Muscle layer of duodenum (tissue), 2 donors: Measurements from ENCODE around the gene PFDN4.

Experiments
- H3K27ac ChIP-seq: one replicate; pipeline ENCODE4 v1.7.0; 2013; ENCODE audit warnings: mild to moderate bottlenecking, low read length
- H3K27me3 ChIP-seq: one replicate; pipeline ENCODE4 v1.7.0; 2013; ENCODE audit warnings: low read depth, mild to moderate bottlenecking, control low read depth, low read length
- H3K36me3 ChIP-seq, 2 donors: one replicate each; pipeline ENCODE4 v1.7.0; 2013; ENCODE audit warnings: low read length in 2 of 2, control low read depth in 1 of 2, mild to moderate bottlenecking in 1 of 2; ENCODE audit not compliant: insufficient read depth in 2 of 2, control insufficient read depth in 1 of 2
- H3K4me1 ChIP-seq, 2 donors: one replicate each; pipeline ENCODE4 v1.7.0; 2013; ENCODE audit warnings: low read length in 2 of 2, mild to moderate bottlenecking in 2 of 2, control low read depth in 1 of 2, moderate library complexity in 1 of 2; ENCODE audit not compliant: insufficient read depth in 2 of 2, control insufficient read depth in 1 of 2
- H3K4me3 ChIP-seq, 2 donors: one replicate each; pipeline ENCODE4 v1.7.0; 2013; ENCODE audit warnings: low read length in 2 of 2, low read depth in 1 of 2, mild to moderate bottlenecking in 1 of 2
- H3K9me3 ChIP-seq, 2 donors: one replicate each; pipeline ENCODE4 v1.7.0; 2013; ENCODE audit warnings: low read length in 2 of 2, control low read depth in 1 of 2, mild to moderate bottlenecking in 1 of 2; ENCODE audit not compliant: control insufficient read depth in 1 of 2
- donor health status: healthy.

PFDN4 gene

GRCh38 chr20:54166987-54167662, 40.8 kb upstream of the PFDN4 start:
- Histone ChIP-seq H3K36me3 (no peaks in the 10 kb centered on the region), H3K4me1 (no peaks in the 10 kb centered on the region), H3K27ac (no peak overlapping the region), H3K4me3 (no peak overlapping the region), H3K27me3 (peaks cover 14% of the 10 kb centered on the region), H3K9me3 (no peaks in the 10 kb centered on the region)

- Histone ChIP-seq H3K4me1 (peaks cover 0 to 8% of the 10 kb centered on the region in 2 donors), H3K27me3 (peaks cover 25% of the 10 kb centered on the region), H3K4me3 (no peak overlapping the region), H3K36me3 (no peaks in the 10 kb centered on the region), H3K27ac (no peak overlapping the region), H3K9me3 (no peaks in the 10 kb centered on the region)
Observed at GRCh38 chr20:54167909-54168872, 39.7 kb upstream of the PFDN4 start.

- Histone ChIP-seq H3K36me3 (no peaks in the 10 kb centered on the region), H3K27ac (no peak overlapping the region), H3K9me3 (no peaks in the 10 kb centered on the region), H3K4me3 (no peak overlapping the region), H3K4me1 (peaks cover 0 to 18% of the 10 kb centered on the region in 2 donors), H3K27me3 (peaks cover 33% of the 10 kb centered on the region)
Observed at GRCh38 chr20:54168961-54169862, 38.7 kb upstream of the PFDN4 start.

- Histone ChIP-seq H3K27me3 (peaks cover 40% of the 10 kb centered on the region), H3K27ac (no peak overlapping the region), H3K4me1 (peaks cover 3 to 23% of the 10 kb centered on the region in 2 donors), H3K9me3 (no peaks in the 10 kb centered on the region), H3K4me3 (no peak overlapping the region), H3K36me3 (no peaks in the 10 kb centered on the region)
Observed at GRCh38 chr20:54170026-54170471, 37.8 kb upstream of the PFDN4 start.

GRCh38 chr20:54170963-54171362, 36.9 kb upstream of the PFDN4 start:
- Histone ChIP-seq H3K4me1 (peaks cover 3 to 23% of the 10 kb centered on the region in 2 donors), H3K4me3 (no peak overlapping the region), H3K27ac (no peak overlapping the region), H3K27me3 (peaks cover 40% of the 10 kb centered on the region), H3K9me3 (no peaks in the 10 kb centered on the region), H3K36me3 (no peaks in the 10 kb centered on the region)

GRCh38 chr20:54172532-54172855, 35.4 kb upstream of the PFDN4 start:
- Histone ChIP-seq H3K4me1 (peaks cover 3 to 23% of the 10 kb centered on the region in 2 donors), H3K27ac (no peak overlapping the region), H3K27me3 (peaks cover 44% of the 10 kb centered on the region), H3K36me3 (no peaks in the 10 kb centered on the region), H3K9me3 (no peaks in the 10 kb centered on the region), H3K4me3 (peak overlapping the region in 1 of 2 donors; percentile 39)

GRCh38 chr20:54172856-54173652, 34.8 kb upstream of the PFDN4 start:
- H3K27me3 ChIP-seq: peaks cover 44% of the 10 kb centered on the region
- H3K4me1 ChIP-seq: peaks cover 3 to 23% of the 10 kb centered on the region in 2 donors
- H3K9me3 ChIP-seq: no peaks in the 10 kb centered on the region
- peak overlapping the region in 1 of 2 donors; percentile 39 for H3K4me3 ChIP-seq
- no peak overlapping the region for H3K27ac ChIP-seq
- no peaks in the 10 kb centered on the region for H3K36me3 ChIP-seq

GRCh38 chr20:54173653-54174456, 34.0 kb upstream of the PFDN4 start, which contains the start of gene CYP24A1:
Gene CYP24A1, minus strand, starts transcription at chr20:54173986. Its CDS starts 407 bp downstream, at chr20:54173579.
- Histone ChIP-seq H3K9me3 (no peaks in the 10 kb centered on the region), H3K4me1 (peaks cover 3 to 23% of the 10 kb centered on the region in 2 donors), H3K36me3 (no peaks in the 10 kb centered on the region), H3K27me3 (peaks cover 44% of the 10 kb centered on the region), H3K4me3 (peak within 1 kb of the TSS in 1 of 2 donors; percentile 39), H3K27ac (no peak within 1 kb of the TSS)

- Histone ChIP-seq H3K4me3 (peak overlapping the region in 1 of 2 donors; percentile 39), H3K9me3 (no peaks in the 10 kb centered on the region), H3K27me3 (peaks cover 44% of the 10 kb centered on the region), H3K36me3 (no peaks in the 10 kb centered on the region), H3K4me1 (peaks cover 3 to 23% of the 10 kb centered on the region in 2 donors), H3K27ac (no peak overlapping the region)
Observed at GRCh38 chr20:54174457-54175175, 33.3 kb upstream of the PFDN4 start.
